GM19395 (cell line): ENCODE measurements around the gene AIM2.

ENCODE experiments used
- ATAC-seq: cut with Tn5 transposase; IDR thresholded peaks from one replicate; pipeline ENCODE4 v1.9.1; 2021; ENCODE audit warnings: mild to moderate bottlenecking, moderate library complexity; ENCODE audit not compliant: unreplicated experiment

AIM2 gene

GRCh38 chr1:159023723-159024122 is 52.8 kb downstream of the AIM2 start:
- no peak for ATAC-seq

DNA sequence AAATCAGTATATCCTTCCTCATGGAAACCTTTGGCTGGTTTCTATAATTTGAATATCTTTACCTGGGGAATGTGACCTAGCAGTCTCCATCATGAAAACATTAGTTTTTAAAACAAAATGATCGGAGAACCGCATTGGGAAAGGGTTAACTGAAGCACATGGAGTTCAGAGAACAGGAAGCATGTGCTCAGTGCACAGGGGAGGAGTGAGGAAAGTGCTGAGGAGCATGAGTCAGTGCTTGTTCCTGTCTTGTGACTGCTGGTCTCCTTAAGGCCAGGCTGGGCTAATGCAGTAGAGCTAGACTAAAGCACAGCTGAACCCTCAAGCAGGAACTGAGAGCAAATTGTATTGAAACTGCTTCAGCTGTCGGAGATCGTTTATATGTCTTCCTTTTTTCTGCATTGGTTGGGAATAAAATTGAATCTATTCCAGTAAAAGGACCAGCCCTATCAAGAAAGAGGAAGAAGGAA is 61.1 kb downstream of the AIM2 start:
- peak; percentile 95 for ATAC-seq

DNA sequence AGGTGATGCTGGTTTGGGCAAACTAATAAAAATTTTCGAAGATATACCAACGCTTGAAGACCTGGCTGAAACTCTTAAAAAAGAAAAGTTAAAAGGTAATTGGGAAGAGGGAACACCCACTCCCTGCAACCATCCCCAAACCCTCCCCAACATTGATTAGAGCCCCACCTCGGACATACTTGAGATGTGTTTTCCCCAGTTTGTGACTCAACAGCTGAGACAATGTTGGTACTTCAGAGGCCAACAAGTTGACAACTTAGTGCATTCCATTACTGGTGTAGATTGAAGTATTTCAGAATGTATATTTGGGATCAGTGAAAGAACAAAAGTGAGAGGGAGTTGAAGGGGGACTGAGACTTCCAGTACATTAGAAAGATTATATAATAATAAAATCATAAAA is 61.7 kb downstream of the AIM2 start:
- no peak for ATAC-seq

DNA sequence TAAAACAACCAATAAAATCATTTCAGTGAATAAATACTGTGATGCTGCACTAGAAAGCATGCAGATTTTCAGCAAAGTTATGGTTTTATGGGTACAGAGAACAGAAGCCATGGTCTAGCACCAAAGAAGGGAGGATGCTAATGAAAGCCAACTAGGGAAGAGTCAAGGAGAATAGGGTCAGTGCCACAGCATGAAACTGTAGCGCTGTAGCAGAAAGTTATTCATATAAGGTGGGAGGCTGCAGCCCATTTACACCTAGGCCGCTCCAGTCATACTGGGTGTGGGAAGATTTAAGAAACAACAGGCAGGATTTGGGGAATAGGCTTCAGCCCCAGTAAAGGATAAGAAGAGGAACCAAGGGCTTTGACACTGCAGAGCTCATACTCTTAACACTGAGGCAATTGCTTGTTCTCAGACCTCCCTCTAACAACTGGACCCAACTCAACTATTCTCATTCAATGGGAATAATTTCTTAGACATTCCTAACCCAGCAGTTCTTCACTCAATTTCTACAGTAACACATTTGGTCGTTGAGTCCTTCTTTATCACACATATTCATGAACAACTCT is 62.5 kb downstream of the AIM2 start:
- no peak for ATAC-seq

GRCh38 chr1:159012495-159012894 is 64.1 kb downstream of the AIM2 start:
- peak; percentile 38 for ATAC-seq
